DOHH2 (cell line): ENCODE measurements around the gene ZP4.

ENCODE experiments used
- CTCF ChIP-seq: fragments of 200-600 bp; sonication (generic); IDR thresholded peaks from one replicate; pipeline ENCODE4 v1.5.1; 2014; ENCODE audit warnings: antibody characterized with exemption, mild to moderate bottlenecking, low read depth, low read length; ENCODE audit not compliant: poor library complexity, severe bottlenecking
- EZH2phosphoT487 ChIP-seq: fragments of 200-600 bp; sonication (generic); IDR thresholded peaks from 2 replicates; pipeline ENCODE4 v1.6.1; 2017; ENCODE audit warnings: borderline replicate concordance, mild to moderate bottlenecking, antibody characterized with exemption, low read length, moderate library complexity, mixed read lengths

- TF ChIP-seq CTCF (no peak), EZH2phosphoT487 (no peak)
These were observed 12.4 kb upstream of the ZP4 start for GRCh38 chr1:237902960-237903743.
